ENCODE measurements around the gene RGL2. TPM values are rescaled to one million over a fixed set of nuclear protein-coding genes. Genes with fewer than 3 reads are reported as not detected.

RGL2 gene
- total and polyA plus RNA-seq, 2 of the 13 experiments (the other 11 are each of a cell fraction or from before 2014, with no cell fraction given), result 22.9 to 47.4 TPM

DNA sequence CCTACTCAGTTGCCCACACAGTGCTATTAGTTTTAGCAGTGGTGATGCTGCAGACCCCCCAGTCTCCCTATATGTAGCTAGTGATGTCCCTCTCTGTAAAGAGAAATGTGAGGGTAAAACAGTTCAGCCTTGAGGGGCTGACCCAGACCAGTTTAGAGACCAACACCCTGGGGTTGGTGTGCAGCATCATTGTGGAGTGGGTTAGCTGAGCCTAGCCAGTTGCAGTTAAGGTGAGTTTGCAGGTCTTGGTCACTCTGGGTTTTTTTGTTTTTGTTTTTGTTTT, 22.2 kb downstream of the RGL2 start:
- TF ChIP-seq POLR2AphosphoS2 (IDR thresholded peaks at IDR 0.05; ENCODE audit: low read depth, low read length), result peak; percentile 78; the same call in 1 of the 2 replicates
- TF ChIP-seq MBD4 (IDR thresholded peaks at IDR 0.05; ENCODE audit: borderline replicate concordance, low read length), result 0 out of 2 replicates have a peak, but pooled peaks have one; percentile 62
- TF ChIP-seq ZNF691 (CRISPR knock-in tag; IDR thresholded peaks at IDR 0.05; ENCODE audit: borderline replicate concordance, low read depth), result no peak
- no peak for TF ChIP-seq ZHX1 (CRISPR knock-in tag; IDR thresholded peaks at IDR 0.05; ENCODE audit: low read depth)
- TF ChIP-seq KLF13 (CRISPR knock-in tag; IDR thresholded peaks at IDR 0.05), result no peak
- peak; percentile 57; the same call in 1 of the 2 replicates for TF ChIP-seq POLR2AphosphoS5 (IDR thresholded peaks at IDR 0.05; ENCODE audit: low read depth, low read length)
- TF ChIP-seq POLR2A (IDR thresholded peaks at IDR 0.05; ENCODE audit: insufficient read depth in 1 of 2, low read depth in 2 of 2, low read length in 2 of 2), result peak in 1 of 2 experiments; percentile 12; a peak in 2 of 4 replicates
- TF ChIP-seq ZNF205 (CRISPR knock-in tag; IDR thresholded peaks at IDR 0.05), result no peak
- BruUV-seq (replicated peaks), result no TSS peak
- Histone ChIP-seq H3K4me3 (replicated peaks in 1 of 3; ENCODE audit: insufficient read depth in 1 of 3, low read depth in 2 of 3, low read length in 3 of 3) (no peak overlapping the region), H4K20me1 (ENCODE audit: insufficient read depth, low read length) (peaks cover 33% of the 10 kb centered on the region), H3K4me1 (ENCODE audit: insufficient read depth, low read length) (peaks cover 31% of the 10 kb centered on the region), H3K4me2 (ENCODE audit: low read depth, low read length) (no peak overlapping the region), H3K36me3 (replicated peaks in 1 of 2; ENCODE audit: control insufficient read depth in 1 of 2, insufficient read depth in 2 of 2, low read length in 2 of 2) (peaks cover 20 to 55% of the 10 kb centered on the region in 2 experiments), H3K79me2 (ENCODE audit: insufficient read depth, low read length) (peaks cover 35% of the 10 kb centered on the region), H2AFZ (ENCODE audit: low read length) (no peak overlapping the region), H3K9ac (ENCODE audit: insufficient read depth, low read depth, low read length) (no peak overlapping the region), H3K27me3 (ENCODE audit: control insufficient read depth in 1 of 2, insufficient read depth in 2 of 2, low read length in 2 of 2) (no peaks in the 10 kb centered on the region; a peak in 1 of 5 replicates), H3K27ac (ENCODE audit: extremely low read length, insufficient read depth, low read length) (no peak overlapping the region), H3K9me3 (ENCODE audit: low read length) (no peaks in the 10 kb centered on the region)
- FAIRE-seq (no peak), ATAC-seq (no peak), DNase-seq (ENCODE audit: low spot score) (no peak)
- in situ Hi-C loops (cut with HindIII; ENCODE audit: extremely low pct_ligation_motif_present, low pct_unique_long_range_greater_than_20kb), result loop anchor here (25.0 kb wide), 1 partner anchor 136 kb away; the partner anchor contains the start of genes CUTA, PHF1 and SYNGAP1
- CTCF ChIA-PET (ENCODE audit: low intra/inter-chr PET ratio, low total read pairs), result interaction anchor here (1.3 kb wide), 1 partner anchor 130 kb away, joined by 4 read pairs; no protein-coding TSS in a partner anchor
- intact Hi-C loops (cut with micrococcal nuclease; ENCODE audit: unreplicated experiment), result no loop called here
- POLR2A ChIA-PET, result interaction anchor here (1.6 to 3.5 kb wide), 6 partner anchors 13 to 77 kb away, joined by 4 to 17 read pairs (median 11); partner anchors contain the start of genes PFDN6, RGL2 and WDR46

All from HepG2 (cell line).